ENCODE data around the gene THSD7B.

THSD7B gene

DNA sequence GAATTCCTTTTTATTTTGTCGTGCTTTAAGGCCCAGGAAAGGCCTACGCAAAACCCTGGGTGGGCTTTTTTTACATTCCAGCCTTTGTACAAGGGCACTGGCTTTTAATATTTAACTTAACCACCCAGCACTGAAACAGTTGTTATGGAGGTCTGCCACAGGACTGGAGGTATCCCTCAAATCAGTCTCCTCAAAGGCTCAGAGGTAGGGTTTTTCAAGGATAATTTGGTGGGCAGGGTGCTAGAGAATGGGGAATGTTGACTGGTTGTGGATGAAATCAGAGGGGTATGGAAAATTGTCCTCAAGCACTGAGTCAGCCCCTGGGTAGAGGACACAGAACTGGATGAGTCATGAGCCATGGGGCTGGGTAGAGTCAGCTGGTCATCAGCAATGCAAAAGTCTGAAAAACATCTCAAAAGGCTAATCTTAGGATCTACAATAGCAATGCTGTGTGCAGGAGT, 443.1 kb downstream of the THSD7B start:
- DNase-seq, result no peak

DNA sequence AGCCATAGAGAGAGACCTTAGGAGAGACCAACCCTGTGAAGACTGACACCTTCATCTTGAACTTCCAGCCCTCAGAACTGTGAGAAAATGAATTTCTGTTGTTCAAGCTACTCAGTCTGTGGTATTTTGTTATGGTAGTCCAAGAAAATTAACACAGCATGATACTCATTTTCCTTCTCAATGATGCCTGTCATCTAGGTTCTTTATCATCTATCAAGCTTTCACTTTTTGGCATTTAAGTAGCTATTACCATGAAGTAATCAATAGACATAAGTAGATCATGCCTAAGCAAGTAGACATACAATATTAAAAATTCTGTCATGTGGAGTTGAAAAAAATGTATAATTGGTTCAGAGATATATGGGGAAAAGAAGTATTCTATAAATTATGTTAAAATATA, 444.7 kb downstream of the THSD7B start:
- DNase-seq, result no peak

DNA sequence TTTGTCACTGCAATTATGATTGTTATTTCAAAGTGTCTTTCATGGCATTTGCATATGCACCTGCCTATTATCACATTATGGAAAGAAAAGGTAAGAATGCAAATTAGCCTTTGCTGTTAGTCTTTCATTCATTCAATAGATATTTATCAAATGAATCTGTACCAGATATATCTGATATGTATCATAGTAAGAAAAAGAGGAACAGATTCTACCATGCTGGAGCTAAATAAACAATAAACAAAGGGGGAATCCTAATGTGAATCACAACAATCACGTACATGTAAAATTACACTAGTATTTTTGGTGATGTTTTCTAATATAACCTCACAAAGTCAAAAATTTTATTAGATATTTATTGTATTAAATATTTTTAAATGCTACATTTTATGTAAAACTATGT, 446.4 kb downstream of the THSD7B start:
- no peak for DNase-seq

DNA sequence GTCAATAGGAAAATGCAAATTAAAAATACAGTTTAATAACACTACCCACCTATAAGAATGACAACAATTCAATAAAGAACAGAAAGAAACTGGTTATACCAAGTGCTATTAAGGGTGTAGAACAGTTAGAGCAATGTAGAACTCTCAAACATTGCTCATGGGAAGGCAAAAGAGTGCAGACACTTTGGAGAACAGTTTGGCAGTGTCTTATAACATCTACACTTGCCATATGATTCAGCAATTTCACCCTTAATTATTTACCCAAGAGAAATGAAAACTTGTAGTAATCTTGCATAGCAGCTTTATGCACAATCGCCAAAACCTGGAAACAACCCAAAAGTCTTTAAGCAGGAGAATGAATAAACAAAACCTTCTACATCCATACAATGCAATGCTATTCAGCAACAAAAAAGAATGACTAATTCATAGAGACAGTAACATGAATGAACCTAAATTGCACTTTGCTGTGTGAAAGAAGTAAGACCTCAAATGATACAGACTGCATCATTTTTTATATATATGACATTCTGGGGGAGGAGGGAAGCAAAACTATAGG, 455.2 kb downstream of the THSD7B start:
- no peak for DNase-seq

DNA sequence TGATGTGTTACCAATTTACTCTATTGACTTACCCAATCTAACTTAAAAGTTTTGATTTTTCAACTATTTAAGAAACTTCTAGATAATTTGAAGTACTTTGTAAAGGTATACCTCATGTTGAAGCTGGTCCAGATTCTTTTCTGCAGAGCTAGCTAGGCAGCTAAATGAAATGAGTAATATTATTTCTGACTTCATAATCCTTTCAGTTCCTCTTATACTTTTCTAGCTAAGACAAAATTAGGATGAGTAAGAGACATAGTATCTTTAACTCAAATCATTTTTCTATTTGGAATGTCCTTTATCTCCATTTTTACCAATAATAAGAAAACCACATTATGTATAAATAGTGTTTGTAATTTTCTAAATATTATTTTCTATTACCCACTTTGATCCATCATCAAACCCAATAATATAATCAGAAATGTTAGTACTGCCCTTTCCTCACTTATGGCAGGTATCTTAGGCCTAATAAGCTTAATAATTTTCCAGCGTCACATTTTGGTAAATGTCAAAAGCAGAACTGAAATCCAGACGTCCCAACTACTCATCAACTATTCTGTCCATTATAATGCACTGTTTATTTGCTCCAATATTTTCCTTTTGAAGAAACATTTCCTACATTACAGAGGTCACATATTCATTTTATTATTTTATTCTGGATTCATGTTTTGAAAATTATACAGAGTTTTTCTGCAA, 456.6 kb downstream of the THSD7B start:
- no peak for DNase-seq

DNA sequence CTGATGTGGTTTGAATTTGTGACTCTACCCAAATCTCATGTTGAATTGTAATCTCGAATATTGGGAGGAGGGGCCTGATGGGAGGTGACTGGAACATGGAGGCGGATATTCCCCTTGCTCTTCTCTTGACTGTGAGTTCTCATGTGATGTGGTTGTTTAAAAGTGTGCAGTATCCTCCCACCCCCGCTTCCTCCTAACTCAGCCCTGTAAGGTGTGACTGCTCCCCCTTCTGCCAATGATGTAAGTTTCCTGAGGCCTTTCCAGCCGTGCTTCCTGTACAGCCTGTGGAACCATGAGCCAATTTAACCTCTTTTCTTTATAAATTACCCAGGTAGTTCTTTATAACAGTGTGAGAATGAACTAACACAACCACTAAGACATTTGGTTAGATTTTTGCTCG, 458.4 kb downstream of the THSD7B start:
- no peak for DNase-seq

DNA sequence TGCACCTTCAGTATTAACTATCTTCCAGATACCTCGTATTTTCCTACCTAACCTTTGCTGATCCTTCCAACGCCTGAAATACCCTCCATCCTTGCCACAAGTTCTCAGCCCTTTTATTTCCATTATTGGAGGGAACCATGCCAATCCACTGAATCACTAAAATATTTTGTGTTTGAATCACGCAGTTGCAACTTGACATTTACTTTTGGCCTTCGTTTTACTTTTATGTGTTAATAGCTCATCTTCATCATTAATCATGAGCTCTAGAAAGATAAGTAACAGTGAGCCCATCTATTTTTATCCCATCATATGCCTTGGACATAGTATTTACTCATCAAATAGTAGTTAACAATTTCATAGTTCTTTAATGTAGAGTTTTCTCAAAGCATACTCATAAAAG, 463.2 kb downstream of the THSD7B start:
- no peak for DNase-seq

DNA sequence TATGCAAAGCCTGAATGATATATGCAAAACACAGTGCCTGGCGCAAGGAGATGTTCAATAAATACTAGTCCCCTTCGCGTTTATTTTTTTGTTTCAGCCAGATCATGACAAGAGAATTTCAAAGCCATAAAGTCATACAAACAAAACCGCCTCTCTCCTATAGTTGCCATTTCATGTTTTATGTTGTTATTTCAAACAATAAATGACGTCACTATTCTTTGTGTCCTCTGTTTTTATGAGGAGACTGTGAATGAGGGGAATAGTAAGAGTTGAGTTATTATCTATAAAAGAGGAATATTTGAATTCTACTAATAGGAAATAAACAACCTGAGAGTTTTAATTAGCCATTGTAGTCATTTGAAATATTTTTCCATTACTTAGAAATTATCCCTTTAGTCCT, 464.5 kb downstream of the THSD7B start:
- no peak for DNase-seq

DNA sequence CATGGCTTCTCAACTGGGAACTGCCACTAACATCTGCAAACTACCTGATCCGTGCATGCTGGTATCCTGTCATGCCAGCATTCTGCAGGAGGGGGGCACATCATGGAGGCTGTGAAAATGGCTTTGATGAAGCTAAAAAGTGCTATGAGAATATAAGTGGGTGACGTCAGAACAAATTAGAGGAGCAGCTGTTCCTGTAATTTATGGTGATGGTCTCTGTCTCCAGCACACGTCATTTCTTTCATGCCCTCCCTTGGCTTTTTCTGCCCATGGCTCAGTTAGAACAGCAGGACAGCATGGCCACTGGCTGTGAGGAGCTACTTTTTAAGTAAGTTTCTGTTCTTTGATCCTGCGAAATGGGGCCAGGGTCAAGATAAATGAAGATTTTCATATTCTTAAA, 466.3 kb downstream of the THSD7B start:
- DNase-seq, result no peak

DNA sequence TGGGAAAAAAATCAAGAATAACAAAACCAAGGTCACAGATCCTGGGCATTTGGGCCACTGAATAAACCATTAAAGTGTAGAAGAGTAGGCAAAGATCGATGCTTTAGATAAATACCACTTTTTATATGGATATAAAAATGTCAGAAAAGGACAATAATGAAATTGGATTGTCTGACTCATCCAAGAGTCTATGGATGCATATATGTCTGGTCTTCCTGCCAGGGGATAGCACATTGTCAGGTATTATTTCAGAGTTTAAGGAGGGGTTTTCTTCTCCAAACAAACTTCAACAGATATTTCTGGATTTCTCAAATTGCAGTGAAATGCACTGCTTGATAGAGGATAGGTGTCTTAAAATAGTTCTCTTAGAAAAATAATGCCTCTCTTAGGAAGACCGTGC, 466.7 kb downstream of the THSD7B start:
- DNase-seq, result no peak

DNA sequence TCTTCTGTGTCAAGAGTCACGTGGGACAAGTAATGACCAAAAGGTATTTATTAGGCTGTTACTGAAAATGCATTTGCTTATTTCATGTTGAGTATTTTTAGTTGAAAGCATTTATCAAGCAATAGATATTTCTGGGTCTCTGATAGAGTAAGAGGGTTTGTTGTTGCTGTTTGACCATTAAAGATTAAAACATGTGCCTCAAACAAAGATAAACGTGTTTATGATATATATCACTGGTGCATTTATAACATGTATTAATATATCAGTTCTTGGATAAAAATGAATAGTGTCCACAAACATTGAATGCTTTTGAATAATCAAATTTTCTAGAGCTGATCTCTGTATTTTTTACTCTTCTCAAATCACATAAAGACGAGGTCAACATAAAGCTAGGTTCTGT, 467.7 kb downstream of the THSD7B start:
- DNase-seq, result no peak

DNA sequence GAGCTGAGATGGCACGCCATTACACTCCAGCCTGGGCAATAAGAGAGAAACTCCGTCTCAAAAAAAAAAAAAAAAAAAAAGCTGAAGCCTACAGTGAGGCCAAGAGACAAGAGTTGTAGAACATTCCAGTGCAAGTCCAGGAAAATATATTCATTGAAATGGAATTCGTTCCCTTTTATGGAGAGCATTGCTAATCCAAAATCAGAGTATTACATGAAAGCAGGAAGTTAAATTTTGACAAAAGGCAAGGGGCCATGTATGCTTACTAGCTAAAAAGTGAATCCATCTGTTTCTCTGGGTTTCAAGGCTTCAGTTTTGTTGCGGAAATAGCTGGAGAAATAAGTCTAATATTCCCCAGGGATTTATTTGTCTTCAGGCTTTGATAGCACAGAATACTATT, 471.7 kb downstream of the THSD7B start:
- no peak for DNase-seq

DNA sequence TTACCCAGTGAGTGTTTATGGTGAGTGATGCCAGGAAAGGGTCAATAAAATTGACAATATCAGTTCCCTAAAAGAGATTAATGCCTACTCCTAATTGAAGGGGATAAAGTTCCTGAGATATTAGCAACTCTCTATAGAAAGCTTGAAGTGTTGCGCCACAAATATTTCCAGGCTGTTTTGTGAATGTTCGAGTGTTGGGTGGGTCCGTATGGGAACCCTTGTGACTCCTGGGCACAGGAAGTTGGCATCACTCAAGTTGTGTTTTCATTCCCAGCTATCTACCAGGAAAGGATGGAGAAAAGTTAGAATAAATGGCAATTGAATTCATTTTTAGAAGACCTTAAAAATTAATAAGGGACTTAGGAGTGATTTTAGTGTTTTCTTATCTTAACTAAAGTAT, 472.7 kb downstream of the THSD7B start:
- no peak for DNase-seq

DNA sequence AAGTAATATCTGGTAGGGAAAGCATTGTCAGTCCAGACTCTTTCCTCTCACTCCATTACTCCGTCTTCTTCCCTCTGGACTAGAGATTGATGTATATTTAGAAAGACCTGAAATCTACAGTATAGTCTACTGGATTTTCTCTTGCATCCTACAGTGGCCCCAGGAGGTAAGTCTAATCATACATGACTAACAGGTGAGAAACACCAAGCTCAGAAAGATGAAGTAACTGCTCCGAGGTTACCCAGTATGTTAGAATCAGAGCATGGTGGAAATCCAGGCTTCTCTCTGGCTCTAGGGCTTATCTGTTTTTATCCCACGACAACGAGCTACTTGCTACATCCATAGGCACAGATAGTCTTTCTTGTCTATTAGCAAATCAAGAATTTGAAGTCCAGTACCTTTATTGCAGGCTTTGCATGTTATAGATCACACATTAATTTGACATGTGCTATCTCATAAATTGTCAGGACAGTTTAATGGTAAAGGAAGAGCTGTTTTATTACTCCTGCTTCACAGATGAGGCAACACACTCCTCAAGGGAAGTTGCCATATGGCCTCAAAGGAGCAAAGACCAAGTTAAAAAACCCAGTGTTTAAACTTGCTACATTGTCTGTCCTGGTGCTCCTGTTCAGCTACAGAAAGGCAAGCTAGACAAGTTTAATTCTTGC, 484.3 kb downstream of the THSD7B start:
- no peak for DNase-seq

DNA sequence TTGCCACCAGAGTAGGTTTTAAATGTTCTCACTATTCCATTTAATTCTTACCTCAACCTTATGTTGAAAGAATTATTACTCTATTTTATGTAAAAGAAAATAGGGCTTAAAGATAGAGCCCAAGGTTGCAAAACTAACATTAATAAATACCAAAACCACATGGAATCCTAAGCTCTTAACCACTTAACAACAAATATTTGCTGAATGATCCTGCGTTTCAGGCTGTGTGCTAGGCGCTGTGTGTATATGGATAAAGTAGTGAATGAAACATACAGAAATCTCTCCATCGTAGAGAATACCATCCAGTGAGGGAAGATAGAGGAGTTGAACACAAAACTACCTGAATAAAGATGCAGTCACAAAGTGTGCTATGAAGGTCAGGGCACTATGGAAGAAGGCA, 485.1 kb downstream of the THSD7B start:
- DNase-seq, result no peak

DNA sequence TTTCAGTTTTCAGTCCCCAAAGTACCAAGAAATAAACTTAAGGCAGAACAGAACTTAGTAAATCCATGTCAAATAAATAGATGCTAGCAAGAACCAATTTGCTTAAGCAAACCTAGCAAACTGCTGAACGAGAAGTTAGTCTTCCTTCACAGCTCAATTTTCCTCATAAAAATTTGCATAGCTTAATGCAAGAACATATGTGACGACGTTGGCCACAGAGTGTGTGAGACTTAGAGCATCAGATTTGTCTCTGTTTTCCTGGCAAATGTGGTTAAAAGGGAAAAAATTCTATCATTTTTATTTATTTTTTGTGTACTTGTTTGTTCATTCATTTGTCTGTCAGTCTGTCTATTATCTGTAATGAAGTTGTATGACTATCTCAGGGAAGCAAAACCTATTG, 485.7 kb downstream of the THSD7B start:
- no peak for DNase-seq

DNA sequence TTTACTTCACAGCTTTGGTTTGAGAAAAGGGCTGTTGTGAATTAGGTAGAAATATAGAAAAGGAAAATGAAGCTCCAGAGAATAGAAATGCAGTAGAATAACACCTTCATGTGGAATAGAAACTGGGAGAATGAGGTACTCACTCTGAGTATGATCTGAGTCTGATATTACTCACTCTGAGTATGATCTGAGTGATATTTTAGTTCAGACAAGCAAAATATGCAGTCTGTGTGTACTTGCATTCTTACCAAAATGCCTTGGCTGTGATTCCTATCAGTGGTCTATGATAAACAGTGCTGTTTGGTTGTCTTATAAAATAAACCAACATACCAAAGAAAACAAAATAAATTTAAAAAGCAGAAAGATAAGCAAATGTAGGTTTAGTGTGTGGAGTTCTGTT, 487.6 kb downstream of the THSD7B start:
- DNase-seq, result no peak

DNA sequence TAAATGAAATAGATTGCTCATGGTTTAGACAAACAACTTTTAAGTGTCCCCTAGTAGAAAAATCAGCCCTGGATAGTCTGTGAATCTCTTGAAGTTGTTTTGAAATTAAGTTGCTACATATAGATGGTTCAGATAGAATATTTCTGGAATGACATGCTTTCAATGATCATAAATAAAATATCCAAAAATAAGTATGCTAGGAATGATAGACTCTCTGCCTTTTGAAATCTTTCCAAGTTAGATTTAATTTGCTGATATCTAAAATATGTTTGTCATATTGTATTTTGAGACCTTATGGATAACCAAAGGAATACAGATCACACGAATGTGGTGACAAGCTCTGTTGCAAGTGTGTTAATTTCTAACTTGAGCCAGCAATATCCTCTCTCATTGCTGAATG, 488.7 kb downstream of the THSD7B start:
- no peak for DNase-seq

DNA sequence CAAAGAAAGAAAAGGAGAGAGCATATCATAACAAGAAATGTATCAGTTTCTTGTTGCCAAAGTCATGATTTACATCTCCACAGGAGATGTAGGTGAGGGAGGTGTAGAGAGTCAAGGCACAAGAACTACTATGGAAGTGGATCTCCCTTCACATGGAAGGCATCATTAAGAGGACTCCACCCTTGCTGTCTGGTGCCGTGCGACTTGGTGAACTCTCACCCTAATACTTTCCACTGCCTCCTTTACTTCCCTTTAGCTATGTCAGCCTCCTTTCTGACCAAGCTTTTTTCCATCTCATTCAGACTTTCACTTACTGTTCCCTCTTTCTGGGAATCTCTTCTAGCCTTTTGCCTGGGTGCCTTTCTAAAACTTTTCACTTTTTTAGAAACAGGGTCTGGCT, 490.0 kb downstream of the THSD7B start:
- DNase-seq, result no peak

DNA sequence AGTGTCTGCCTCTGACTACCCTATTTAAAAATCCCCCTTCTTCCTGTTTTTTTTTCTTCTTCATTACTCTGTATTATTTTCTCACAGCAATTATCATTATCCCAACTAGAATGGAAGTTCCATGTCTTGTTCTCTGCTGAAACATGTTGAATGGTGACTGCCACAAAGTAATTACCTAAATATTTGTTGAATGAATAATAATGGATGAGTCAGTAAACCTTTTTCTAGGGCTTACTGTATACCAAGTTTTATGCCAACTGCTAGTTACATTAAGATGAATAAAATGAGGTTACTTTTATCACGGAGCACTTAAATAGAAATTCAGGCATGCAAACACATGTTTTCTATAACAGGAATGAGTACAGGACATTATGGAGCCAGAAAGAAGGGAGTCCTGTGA, 490.6 kb downstream of the THSD7B start:
- DNase-seq, result no peak

DNA sequence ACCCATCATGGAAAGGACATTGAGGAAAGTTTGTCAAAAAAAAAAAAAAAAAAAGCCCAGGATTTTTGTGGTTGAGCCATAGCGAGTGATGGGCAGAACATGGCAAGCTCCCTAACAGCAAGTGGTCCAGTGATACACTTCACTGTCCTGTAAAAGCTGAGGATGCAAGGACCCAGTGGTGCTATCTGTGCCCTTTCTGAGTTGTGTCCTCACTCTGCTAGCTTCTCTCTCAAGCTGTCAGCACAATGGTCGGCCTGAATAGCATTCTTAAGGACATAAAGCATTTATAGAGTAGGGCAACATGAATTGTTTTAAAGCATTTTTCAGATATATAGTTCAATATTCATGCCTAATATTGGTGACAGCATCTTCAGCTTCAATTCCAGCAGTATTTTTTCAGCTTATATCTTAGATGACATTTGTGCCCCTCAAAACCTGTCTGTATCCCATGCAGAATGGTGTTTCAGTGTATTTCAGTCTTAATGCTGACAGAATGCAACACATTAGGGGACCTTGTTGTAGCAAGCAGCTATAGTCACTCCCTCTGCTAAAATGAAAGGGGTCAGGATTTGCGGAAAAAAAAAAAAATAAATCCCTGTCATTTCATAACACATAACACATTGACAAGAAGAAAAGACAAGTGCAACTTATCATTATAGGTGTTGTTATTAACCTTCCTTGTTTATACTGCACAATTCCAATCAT, 496.7 kb downstream of the THSD7B start:
- no peak for DNase-seq

DNA sequence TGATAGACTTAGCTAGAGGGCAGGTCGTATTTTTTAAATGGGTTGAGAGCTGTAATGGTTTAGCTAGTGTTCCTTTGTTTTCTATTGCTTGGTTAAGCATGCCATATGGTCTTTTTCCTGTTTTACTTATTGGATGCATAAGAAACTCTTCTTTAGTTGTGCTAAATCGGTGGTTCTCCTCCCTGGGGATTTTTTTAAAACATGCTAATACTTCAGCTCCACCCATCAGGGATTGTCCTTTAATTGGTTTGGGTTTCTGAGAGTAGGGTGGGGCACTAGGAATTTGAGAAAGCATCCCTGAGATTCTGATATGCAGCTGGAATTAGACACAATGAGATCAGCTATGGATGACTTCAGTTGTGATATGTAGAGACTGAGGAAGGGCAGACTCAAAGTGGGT, 497.2 kb downstream of the THSD7B start:
- no peak for DNase-seq

DNA sequence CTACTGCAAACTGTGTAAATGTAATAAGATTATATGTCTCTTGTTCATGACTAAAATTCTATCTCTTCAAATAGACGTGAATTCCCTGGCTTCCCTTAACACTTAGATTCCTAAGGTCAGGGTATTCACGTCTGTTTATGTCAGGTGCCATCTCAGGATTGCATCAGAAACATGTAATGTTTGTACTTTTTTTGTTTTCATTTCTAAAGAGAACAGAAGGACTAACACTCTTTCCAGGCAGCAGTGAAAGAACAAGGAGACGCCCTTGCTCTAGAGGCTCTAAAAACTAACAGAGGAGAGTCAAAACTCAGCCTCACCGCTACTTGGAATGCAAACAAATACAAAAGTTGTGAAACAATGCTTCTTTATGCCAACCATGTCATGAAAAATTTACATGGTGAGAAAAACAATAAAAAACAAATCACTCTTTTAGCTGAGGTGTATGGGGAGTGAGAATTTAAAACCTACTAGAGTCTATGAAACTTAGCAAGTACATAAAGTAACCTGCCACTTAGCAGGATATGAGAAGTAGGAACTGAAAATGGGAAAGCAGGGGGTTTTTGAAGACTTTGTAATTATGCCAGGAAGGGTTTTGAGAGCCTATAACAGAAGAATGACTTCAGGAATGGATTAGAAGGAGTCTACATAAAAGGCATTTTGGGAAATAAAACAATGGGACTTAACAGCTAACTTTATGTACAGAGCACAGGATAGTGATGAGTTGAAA, 522.7 kb downstream of the THSD7B start:
- no peak for DNase-seq
